Measurements from ENCODE around the gene SLC35E4.
A peak's percentile ranks its signal among the peaks of the same experiment; 100 is the strongest.

The SLC35E4 gene

DNA sequence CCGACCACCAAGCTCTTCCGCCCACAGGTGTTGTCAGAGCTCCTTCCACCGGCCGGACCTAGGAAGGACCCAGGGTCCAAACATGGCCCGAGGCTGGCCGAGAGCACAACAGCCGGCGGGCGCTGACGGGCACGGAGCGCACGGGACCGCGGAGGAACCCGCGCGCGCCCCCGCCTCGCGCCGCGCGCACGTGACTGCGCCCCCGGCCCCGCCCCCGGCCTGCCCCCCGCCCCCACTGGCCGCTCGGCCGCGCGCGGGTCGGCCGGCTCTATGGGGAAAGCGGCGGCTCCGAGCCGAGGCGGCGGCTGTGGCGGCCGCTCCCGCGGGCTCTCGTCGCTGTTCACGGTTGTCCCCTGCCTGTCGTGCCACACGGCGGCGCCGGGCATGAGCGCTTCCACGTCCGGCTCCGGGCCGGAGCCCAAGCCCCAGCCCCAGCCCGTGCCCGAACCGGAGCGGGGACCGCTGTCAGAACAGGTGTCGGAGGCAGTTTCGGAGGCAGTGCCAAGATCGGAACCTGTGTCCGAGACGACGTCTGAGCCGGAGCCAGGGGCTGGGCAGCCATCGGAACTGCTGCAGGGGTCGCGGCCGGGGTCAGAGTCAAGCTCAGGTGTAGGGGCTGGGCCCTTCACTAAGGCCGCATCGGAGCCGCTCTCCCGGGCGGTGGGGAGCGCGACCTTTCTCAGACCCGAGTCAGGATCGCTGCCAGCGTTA lies 59.2 kb downstream of the SLC35E4 start, which contains the start of gene OSBP2:
TSS of gene OSBP2 (plus strand) at position 235 of the 711 bp plus-strand sequence. CDS start at position 271, 36 bp downstream.
- DNase-seq = peak; percentile 62

- DNase-seq = no peak
Observed at GRCh38 chr22:30695351-30695851, 59.8 kb downstream of the SLC35E4 start.

DNA sequence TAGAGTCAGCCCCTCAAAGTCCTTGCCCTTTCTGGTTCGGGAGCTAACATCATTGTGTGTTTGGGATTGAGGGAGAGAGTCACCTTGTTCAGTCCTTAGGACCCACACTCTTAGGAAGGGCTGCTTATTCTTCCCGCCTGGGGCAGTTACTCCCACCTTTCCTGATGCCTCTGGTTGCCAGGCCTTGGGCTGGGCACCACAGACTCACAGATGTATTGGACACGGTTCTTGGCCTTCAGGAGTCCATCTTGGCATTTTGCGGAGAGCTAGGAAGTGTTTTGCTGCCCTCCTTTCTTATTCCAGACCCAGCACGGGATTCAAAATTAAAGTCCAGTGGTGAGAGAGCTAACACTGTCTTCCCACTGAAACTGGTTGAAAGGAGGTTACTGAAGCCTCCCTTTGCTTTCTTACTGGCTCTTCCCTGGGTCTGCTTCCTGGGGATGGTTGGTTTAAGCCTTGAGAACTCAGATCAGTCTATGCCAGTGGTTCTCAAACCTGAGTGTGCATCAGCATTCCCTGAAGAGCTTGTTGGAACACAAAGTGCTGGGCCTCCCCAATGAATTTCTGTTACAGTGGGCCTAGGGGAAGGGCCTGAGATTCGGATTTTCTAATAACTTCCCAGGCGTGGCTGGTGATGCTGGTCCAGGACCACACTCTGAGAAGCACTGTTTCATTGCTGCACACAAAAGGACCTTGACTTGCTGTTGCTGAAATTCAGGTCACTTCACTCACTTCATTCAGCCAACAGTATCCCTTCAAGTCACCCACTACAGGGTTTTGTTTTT lies 60.5 kb downstream of the SLC35E4 start:
- no peak for DNase-seq
